ENCODE measurements around the gene APH1B.
"Not testable (repeated sequence)": the region's sequence is repeated elsewhere in the genome, so short reads cannot be mapped to it uniquely, and the experiment has no call there.

The APH1B gene

DNA sequence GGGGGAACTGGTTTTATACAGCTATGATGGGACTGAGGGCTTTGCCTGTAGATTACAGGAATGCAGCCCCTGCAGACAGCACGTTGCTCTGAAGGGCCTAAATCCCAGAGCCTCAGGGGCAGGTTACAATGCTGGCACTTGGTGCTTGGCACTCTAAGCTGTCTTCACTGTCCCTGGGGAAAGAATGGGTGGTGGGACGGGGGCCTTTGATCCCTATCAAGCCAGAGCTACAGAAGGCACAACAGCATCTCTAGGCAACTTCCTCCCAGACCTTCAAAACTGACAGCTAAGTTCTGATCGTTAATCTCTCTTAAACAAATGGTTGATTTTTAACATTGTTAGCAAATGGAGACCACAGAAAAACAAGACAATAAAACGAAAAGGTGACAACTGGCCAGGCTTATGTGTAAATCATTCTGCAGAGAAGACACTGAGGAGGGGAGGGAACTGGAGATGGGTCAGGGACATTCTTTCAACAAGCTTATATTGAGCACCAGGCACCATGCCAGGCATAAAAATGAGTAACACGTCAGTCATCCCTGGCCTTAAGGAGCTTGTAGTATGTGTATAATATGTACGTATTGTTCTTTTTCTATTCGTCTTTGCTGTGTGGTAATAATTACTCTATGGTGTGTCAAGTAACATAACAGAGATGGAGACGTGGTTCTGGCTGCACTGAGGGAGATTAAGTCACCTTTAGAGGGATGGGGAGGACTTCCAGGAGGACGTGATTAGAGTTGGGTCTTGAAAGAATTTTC is 55.1 kb downstream of the APH1B start:
- DNase-seq = no peak

DNA sequence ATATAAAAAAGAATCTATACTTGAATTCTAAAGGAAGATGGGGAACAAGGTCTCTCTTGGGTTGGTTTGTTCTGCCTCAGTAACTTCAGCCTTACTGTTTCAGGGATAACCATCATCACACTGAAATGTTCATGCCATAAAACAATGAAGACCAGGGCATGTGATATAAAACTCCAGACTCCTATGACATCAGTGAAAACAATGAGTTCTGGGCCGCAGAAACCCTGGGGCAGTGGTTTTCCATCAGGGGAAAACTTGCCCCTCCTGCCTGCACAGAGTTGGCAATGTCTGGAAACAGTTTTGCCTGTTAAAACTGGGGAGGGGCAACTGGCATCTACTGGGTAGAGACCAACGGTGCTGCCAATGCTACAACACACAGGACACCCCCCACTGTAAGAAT is 57.4 kb downstream of the APH1B start:
- DNase-seq = no peak

DNA sequence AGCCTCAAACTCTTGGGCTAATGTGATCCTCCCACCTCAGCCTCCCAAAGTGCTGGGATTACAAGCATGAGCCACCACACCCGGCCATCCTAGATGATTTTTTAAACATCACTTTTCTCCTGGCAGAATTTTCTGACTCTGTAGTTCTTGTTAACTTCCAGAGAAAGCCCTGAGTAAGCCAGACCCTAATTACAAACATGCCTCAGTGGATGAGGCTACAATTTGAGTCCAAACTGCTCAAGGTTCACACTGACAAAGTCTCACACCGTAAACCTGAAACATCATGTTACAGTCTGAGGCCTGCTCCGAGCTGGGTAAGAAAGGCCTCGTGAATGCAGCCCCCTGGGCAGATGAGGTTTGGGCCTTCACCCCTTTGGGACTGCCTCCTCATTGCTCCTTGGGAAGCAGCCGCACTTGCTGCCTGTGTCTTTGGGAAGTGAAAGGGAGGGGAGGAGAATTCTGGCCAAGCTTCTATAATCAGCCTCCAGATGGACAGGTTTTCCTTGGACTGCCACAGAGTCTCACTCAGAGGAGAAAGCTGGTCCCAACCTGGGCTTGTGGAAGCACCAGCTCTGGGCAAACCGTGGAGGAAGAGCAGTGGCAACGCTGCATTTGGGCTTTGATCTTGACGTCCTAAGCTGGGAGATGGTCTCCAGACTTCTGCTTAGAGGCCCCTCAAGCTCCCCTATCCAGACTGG is 58.3 kb downstream of the APH1B start:
- DNase-seq = no peak

DNA sequence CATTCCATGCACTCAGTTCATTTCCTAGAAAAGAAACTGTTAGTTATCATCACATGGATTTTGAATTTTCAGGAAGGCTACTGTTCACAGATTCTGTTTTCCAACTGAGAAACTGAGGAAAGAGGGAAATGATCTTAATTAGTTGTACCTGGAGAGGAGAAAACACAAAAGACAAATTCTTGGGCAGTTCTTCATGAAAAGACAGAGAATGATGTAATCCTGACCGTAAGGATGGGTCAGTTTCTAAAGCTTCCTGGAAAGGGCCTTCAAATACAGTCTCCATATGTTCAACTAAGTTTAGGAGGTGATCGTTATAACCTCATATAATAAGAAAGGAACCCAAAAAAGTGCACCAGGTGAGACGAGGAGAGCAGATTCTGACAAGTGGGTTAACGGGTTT is 59.6 kb downstream of the APH1B start:
- DNase-seq = no peak

DNA sequence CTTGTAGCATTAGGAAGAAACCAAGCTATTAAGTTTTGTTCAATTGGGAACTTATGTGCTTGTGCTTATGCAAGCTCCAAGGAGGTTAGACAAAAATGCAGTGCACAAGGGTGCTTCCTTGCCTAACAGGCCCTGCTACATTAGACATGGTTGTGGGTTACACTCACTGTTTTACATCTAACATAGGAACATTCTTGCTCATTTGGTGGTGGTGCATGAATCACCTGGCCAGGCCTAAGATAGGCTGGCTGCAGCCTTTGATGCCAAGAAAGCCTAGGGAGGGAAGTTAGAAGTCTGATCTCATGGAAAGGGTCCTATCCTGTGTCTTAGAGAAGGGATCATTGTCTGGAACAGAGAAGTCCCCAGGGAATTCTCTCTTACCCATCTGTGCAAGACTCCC is 60.8 kb downstream of the APH1B start:
- DNase-seq = no peak

DNA sequence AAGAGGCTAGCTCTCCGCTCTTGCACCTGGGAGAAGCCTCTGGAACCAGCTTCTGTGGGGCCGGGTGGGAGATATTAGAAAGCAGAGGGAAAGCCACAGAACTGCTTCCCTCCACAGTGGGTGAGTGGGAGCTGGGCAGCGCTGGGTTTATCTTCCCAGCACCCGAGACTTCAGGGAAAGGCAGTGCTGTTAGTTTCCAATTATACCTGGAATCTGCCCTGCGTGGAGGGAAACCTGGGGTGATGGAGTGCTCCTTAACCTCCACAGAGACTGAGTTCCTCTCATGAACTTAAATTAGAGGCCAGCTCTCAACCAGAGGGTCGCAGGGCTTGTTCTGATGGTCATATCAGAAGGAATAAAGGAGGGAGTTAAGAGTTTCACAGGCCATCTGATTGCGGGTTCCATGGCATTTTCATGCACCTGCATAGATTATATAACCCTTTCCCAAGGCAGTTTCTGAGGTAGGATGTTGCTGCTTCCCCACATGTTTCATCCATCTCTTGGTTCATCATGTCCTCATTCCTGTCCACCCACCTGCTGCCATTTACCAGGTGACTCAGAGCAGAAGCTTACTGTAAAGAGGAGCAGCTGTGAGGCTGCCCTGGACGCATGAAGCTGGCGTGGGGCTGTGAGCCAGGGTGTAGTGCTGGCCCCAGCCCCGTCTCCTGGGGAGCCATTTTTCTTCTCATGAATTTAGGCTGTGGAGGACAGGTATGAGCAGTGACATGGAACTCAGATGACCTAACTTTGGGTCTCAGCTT is 61.8 kb downstream of the APH1B start:
- no peak for DNase-seq

DNA sequence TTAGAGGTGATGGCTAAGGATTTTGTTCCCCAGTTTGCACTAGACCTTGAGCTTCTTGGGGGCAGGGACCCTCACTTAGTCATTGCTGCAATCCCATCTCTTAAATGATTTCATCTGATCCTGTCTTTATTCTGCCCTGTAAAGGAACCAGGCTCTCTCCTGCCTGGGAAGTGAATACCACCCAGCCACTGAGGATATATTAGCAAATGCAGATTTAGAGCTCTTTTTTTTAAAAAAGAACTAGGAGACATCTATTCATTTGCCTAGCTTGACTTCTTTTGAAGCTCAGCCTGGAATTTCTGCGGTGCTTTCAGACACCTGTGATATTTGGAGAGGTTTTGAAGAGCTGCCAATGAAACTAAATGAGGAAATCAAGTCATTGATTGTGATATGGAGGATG is 62.4 kb downstream of the APH1B start:
- DNase-seq = no peak

DNA sequence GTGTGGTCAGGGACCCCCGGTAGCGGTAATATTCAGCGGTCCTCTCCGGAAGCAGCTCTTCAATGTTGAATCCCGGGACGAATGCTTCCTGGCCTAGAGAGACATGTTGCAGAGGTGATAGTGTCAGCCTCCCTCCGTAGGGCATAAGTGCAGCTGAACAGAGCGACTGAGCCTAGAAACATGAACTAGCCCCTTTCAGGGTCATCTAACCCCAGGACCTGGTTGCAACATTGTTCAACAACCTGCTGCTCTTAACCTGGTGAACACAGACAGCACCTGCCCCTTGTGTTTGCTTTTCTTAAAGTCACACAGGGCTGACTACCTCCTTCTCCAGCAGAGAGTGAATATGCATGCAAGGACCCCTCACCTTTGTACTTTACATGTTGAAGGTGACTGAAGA is 62.9 kb downstream of the APH1B start:
- DNase-seq = no peak

DNA sequence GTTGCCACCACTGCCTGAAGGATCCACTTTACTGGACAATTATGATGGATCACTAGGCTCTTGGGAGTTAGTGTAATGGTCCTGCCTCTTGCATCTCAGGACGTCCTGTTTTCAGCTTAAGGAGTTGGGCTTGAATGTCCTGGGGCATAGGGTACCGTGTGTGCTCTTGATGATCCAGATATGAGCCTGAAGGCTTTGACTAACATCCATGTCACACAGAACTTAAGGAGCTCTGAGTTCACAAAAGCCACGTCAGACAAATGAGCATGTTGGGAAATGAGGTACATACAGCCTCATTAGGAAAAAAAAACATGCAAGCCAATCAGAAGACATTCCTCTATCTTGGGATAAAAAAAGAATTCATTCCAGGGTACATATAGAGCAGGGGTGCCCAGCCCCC is 63.5 kb downstream of the APH1B start:
- no peak for DNase-seq

DNA sequence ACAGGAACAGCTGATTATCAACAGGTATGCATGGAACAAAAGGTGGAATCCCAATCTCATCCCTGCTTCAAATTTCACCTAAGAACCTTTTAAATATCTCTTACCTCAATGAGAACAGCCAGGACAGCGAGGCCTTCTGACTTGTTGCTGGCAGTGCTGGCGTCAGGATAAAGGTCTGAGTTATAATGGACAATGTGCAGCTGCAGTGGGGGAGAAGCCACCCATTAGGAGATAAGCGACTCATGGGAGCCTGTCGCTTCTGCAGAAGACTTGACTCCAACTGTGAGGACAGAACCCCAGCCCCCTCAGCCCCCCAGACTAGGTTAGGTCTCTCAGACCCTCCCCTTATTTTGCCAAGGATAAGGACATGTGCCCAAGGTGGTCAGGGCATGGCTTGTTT is 64.5 kb downstream of the APH1B start:
- DNase-seq = no peak

DNA sequence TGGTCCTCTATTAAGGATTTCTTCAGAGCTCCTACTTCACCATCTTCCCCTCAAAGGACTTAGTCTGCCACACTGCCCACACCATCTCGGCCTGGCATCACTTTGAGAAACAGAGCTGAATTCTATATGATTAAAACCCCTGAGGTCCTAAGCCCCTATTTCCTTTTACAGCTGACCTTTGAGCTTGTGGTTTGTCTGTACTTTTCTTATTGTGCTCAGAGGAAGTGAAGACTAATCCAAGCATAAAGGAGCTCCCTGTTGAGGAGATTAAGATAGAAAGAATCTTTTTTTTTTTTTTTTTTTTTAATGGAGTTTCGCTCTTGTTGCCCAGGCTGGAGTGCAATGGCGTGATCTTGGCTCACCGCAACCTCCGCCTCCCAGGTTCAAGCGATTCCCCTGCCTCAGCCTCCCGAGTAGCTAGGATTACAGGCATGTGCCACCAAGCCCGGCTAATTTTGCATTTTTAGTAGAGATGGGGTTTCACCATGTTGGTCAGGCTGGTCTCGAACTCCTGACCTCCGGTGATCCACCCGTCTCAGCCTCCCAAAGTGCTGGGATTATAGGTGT is 65.7 kb downstream of the APH1B start:
- DNase-seq = not testable (repeated sequence)

DNA sequence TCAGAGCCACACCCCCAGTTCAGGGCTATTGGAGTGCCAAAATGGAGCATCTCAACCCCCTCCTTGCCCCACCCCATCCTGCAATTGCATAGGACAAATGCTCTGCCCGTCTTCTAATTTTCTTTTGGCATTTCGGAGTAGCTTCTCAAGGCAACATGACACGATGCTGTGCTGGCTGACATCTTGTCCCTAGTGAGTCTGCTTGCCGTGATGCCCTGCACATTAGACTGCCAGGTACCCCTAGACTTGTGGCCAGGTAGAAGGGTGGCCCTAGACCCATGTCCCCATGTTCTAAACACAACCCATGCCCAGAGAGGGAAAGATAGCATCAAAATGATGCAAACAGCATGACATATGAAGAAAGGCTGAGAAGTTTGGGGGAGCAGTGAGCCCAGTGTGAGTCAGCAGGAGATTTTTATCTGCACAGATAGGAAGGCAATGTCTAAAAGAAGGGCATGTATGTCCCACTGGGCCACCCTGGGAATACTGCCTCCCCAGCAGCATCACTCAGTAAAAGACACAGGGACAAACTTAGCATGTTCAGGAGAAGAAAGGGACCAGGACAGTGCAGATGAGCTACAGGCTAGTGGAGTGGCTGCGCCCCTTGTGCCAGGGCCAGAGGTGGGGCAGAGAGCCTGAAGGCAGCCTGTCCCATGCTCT is 67.5 kb downstream of the APH1B start:
- no peak for DNase-seq

DNA sequence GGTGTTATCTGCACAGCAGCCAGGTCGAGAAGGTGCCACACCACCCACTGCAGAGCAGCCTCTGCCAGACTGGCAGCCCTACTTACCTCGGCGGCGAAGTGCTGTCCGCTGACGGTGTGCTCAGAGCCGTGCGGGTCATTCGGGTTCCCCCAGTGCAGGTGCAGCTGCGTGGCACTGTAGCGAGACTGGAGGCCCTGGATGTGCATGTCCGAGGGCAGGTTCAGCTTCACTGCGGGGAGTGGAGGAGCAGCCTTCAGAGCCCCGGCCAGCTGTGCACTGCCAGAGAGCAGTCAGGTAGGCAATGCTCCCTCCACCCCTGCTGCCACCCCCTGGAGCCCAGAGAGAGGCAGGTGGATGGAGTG is 68.0 kb downstream of the APH1B start:
- no peak for DNase-seq

DNA sequence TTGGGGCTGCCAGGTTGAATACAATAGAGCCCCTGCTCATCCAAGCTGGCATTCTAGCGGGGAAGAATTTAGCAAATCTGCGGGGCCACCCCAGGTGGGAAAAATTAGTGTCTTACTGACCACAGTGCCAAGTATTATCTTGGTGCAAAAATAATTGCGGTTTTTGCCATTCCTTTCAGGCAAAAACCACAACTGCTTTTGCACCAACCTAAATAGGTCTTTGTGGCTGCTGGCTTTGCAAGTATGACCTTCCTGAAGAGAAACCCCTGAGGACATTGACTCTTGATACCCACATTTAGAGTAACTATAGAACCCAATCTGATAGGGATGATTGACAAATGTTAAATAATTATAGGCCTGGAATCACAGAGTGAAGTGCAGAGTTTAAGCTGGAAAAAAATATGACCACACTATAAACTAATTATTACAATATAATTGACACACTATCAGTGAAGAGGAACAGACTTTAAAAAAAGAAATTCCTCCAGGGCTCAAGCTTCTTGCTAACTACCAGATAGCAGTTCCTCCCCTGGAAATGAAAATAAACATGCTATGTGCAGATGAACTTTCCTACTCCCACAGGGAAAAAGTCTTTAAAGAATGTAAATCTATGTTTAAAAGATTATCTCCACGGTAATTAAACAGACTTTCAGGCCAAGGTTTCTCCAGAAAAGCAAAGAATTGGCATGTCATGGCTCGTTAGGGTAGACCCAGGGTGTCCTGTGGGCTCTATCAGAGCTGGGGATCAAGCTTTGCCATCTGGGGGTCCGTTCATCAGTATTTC is 69.9 kb downstream of the APH1B start:
- DNase-seq = no peak

DNA sequence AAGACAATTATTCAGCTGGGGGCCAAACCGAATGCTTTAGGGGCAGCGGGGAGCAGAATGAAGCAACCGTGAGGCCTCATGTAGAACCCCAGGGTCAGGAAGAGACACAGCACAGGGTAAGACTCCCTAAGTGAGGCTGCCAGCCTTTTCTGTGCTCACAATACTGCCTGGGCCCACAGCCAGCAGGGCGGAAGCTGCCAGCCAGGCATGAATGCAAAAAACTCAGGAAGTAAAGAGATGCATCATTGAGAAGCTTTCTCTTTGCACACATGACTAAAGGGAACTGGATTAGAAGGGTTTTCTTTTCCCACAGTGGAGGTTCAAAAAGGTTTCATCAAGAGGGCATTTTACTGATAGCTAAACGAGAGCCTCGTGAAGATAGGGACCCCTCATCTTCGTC is 71.0 kb downstream of the APH1B start:
- peak; percentile 41 to 54 for DNase-seq

DNA sequence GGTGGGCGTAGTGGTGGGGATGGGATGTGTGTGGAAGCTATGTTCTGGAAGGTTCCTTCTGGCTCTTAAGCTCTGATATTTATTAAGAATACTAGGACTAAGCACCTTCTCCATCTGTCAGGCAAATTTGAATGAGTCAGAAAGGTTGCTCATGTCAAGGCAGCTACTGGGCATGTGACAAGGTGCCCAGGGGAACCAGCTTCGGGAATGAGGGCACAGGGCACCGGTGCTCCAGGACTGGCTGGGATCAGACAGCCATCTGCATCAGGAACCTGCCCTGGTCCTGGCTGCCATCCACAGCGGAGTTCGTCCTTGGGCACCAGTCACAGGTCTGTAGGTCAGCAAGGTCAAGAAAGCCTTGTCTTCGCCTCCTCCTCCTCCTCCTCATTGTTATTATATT is 71.8 kb downstream of the APH1B start:
- DNase-seq = no peak

DNA sequence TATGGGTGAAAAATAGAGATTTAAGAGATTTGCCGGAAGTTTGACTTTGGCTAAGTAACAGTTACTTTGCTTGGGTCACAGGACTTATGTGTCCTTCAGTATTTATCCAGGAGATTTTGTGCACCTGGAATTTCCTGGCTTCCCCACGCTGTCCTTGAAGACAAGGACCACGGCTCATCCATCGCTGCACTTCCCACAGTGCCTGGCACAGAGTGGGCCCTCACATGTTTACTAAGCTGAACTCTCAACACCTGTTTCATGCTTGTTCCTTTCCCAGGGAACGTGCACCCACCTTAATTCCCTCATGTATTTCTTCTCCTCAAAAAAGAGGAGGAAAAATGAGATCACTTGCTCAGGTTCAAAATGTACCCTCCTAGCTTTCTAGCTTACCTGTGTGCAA is 72.2 kb downstream of the APH1B start:
- no peak for DNase-seq

DNA sequence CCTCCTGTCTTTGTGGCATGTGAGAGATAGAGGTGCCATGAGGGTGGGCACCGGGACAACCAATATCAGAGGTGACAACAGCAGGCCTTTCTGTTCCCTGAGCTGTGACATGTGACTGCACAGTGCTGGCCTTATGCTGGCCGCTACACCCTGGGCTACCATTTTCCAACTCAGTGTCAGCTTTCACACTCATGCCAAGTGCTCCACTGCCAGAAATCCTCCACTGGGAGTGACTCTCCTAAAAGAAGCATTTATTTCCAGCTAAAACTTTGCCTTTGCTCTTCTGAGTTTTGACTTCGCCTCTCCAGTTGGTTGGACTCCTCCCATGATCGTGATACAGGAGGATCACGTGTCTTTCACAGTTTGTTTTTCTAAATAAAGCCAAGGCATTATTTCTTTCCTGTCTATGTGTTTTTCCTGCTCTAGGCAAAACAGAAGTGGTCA is 72.8 kb downstream of the APH1B start:
- no peak for DNase-seq

DNA sequence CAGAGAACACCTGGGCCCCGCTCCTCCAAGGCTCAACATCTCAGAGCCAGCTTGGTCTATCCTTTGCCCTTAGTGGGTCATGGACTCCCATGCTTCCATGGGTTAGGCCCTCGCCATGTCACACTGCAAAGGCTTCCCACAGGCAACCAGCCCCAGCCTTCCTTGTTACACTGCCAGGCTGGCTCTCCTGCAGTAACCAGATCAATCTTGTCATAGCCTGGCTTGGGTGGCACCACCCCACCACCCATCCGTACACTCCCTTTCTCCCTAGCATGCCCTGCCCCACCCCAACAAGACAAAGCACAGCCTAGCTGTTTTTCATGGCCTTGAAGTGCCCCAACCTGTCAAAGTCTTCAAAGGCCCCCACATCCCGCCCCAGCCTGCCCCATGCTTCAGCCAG is 73.8 kb downstream of the APH1B start:
- DNase-seq = no peak

DNA sequence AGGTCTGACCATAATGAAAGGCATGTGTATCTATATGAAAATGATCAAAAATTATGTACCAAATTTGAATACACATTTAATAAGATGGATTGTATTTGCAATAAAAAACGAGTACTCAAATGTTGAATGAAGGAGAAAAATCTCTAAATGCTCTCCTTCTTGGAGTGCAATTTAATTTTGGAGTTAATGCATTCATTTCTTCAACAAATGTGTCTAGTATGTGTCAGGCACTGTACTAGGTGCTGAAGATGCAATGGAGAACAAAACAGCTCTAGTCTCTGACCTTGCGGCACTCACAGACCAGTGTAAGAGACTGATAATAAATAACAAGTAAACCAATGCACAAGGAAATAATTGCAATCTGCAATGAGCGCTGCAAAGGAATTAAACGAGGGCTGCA is 75.4 kb downstream of the APH1B start:
- no peak for DNase-seq

DNA sequence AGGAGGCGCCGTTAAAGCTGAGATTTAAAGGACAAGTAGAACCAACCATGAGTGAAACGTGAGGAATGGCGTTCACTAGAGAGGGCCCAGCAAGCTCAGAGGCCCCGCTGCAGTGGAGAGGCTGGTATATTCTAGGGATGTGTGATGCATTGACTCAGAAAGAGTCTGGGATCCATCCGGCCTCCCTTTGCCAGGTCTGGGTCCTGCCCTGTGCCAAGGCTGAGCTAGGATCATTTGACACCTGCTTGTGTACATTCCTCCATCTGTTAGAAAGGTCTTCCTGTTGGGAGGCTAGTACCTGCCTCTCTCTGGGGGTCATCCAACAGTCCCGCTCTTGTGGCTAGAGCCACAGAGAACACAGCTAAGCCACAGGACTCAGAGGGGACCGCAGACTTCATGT is 75.9 kb downstream of the APH1B start:
- no peak for DNase-seq

DNA sequence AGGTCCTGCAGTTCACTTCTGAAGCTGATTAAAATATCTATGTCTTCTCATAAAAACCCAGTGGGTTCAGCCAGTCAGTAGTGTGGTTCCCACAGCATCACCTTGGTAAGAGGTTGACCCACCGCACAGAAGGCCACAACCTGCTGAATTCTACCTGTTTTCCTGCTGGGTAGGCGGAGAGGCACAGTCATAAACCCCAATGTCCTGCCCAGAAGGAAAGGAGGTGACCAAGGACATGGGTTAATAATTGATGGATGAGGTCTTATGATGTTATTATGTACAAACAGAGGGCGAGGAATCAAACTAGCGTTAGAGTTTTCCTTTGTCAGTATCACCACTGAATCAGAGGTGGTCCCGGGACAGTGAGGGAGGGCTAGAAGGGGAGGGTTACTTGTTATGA is 76.5 kb downstream of the APH1B start:
- DNase-seq = no peak

All from AML-193 (cell line).